Limb (tissue), 2 donors: ENCODE results near the gene LRCOL1.

Experiments
- DNase-seq, 2 donors: peaks; one replicate each; pipeline ENCODE4 v3.0.0-alpha.2; 2016; ENCODE audit errors: extremely low spot score in 2 of 2

LRCOL1 gene

GRCh38 chr12:132582582-132583410 is 27.6 kb downstream of the LRCOL1 start:
- DNase-seq = no peak

- DNase-seq = no peak
These were observed 28.3 kb downstream of the LRCOL1 start for GRCh38 chr12:132582058-132582420.

GRCh38 chr12:132581348-132582057 is 28.9 kb downstream of the LRCOL1 start:
- no peak for DNase-seq

- no peak for DNase-seq
These were observed 29.6 kb downstream of the LRCOL1 start for GRCh38 chr12:132580701-132581292.

- no peak for DNase-seq
These were observed 30.6 kb downstream of the LRCOL1 start for GRCh38 chr12:132579744-132580143.

- no peak for DNase-seq
These were observed 31.6 kb downstream of the LRCOL1 start for GRCh38 chr12:132578826-132579225.

GRCh38 chr12:132578118-132578517 is 32.3 kb downstream of the LRCOL1 start:
- no peak for DNase-seq

- no peak for DNase-seq
These were observed 33.0 kb downstream of the LRCOL1 start for GRCh38 chr12:132577191-132577920.

- DNase-seq = no peak
These were observed 33.7 kb downstream of the LRCOL1 start for GRCh38 chr12:132576701-132577100.

GRCh38 chr12:132575661-132576060 is 34.7 kb downstream of the LRCOL1 start:
- DNase-seq = no peak

- no peak for DNase-seq
These were observed 35.9 kb downstream of the LRCOL1 start for GRCh38 chr12:132574271-132574996.

- no peak for DNase-seq
These were observed 37.3 kb downstream of the LRCOL1 start for GRCh38 chr12:132572801-132573760.

- DNase-seq = no peak
These were observed 38.3 kb downstream of the LRCOL1 start for GRCh38 chr12:132572106-132572505.

GRCh38 chr12:132571598-132571997 is 38.8 kb downstream of the LRCOL1 start:
- no peak for DNase-seq

- DNase-seq = no peak
These were observed 39.3 kb downstream of the LRCOL1 start for GRCh38 chr12:132571051-132571450.

- DNase-seq = no peak
These were observed 39.7 kb downstream of the LRCOL1 start for GRCh38 chr12:132570635-132571034.

GRCh38 chr12:132569856-132570480 is 40.4 kb downstream of the LRCOL1 start:
- DNase-seq = no peak

- DNase-seq = no peak
These were observed 41.4 kb downstream of the LRCOL1 start for GRCh38 chr12:132568826-132569480.

- no peak for DNase-seq
These were observed 42.1 kb downstream of the LRCOL1 start for GRCh38 chr12:132568301-132568700.
